GM19324 (cell line): ENCODE data around the gene SMIM8.
"Not testable (repeated sequence)": the region's sequence is repeated elsewhere in the genome, so short reads cannot be mapped to it uniquely, and the experiment has no call there.

Experiments
- ATAC-seq: cut with Tn5 transposase; IDR thresholded peaks from one replicate; pipeline ENCODE4 v1.9.1; 2021; ENCODE audit warnings: mild to moderate bottlenecking, moderate library complexity; ENCODE audit not compliant: unreplicated experiment, low FRiP score

The SMIM8 gene, protein sequence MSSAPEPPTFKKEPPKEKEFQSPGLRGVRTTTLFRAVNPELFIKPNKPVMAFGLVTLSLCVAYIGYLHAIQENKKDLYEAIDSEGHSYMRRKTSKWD

GRCh38 chr6:87322304-87323212 lies at the start of gene SMIM8:
Gene SMIM8 (plus strand): TSS chr6:87322588. CDS start chr6:87337032, 14,444 bp downstream.
- peak; percentile 100 for ATAC-seq

DNA sequence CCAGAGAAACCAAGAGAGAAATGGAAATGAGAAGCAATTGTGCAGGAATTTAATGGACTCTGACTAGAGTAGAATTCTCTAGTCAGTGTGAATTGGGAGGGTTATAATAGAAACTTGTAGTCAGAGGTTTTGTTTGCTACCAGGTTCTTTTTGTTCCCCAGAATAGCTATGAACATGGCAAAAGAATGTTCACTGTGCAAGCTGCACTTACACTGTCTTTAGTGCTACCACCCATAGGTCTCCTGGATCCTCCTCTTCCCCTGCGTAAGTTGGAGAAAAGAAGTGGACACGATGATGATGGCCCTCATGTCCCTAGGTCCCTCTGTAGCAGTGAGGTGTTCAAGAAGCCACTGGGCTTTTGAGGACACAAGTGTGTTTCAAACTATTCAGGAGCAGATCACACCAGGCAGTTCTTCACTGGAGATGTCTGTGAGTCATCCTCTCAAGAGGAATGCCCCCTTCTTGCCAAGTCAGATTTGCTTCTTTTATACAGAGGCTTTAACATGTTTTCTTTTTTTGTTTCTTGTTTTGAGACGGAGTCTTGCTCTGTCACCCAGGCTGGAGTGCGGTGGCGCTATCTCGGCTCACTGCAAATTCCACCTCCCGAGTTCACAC lies 47.6 kb upstream of the SMIM8 start:
- ATAC-seq: no peak

DNA sequence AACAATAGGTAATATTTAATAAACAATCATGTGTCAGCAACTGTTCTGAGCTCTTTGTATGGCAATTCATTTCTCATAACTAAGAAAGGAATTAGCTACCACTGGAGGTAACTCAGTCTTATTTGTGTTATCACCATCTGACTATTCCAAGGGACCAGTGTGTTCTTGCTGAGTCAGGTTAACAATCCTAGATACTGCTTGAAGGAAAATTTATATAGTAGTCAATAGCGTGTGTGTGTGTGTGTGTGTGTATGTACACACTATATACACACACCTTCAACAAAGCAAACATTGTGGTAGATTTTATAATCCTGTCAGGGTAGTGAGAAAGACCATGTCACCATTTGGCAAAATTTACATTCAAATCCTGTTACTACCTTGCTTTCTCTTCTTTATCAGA lies 45.8 kb upstream of the SMIM8 start:
- no peak for ATAC-seq

DNA sequence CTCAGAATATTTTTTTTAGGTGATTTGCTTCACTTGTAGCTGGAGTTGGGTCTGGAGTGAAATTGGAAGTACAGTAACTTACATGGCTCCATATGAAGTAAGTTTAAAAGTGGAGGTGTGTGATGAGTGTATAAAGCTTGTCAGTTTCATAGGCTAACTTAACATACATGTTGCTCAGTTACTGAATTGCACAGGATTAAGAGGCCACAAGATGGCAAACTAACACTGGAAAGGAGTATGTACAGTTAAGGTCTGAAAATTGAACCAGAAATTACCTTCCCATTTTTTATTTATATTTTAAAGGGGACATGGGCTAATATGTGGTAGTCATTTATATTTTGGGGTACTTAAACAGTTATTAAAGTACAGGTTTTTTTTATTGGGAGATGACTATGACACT lies 45.3 kb upstream of the SMIM8 start:
- no peak for ATAC-seq

GRCh38 chr6:87279196-87279595 lies 43.2 kb upstream of the SMIM8 start:
- no peak for ATAC-seq

- no peak for ATAC-seq
Measured at GRCh38 chr6:87281426-87281825, 41.0 kb upstream of the SMIM8 start.

- ATAC-seq: no peak
Measured at GRCh38 chr6:87282743-87283142, 39.6 kb upstream of the SMIM8 start.

GRCh38 chr6:87283461-87283860 lies 38.9 kb upstream of the SMIM8 start:
- ATAC-seq: no peak

DNA sequence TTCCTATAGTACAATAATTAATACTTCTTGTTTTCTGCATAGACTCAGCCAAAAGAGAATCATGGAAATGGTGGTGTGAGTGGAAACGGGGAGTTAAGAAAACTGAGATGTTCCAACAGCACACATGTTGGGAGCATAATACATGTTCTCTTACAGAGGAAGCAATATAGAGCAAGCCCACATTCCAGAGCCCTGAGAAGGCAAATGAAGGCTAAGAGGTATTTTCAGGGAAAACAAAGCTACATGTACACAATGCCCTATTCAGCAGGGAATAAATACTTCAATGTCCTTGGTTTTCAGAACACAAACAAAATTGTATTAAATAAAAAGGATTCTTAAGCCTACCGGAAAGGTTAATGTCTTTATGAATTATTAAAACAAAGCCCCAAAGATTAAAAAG lies 35.1 kb upstream of the SMIM8 start:
- no peak for ATAC-seq

GRCh38 chr6:87289571-87289970 lies 32.8 kb upstream of the SMIM8 start:
- ATAC-seq: no peak

GRCh38 chr6:87291883-87292282 lies 30.5 kb upstream of the SMIM8 start:
- ATAC-seq: no peak

- no peak for ATAC-seq
Measured at GRCh38 chr6:87293526-87293925, 28.9 kb upstream of the SMIM8 start.

DNA sequence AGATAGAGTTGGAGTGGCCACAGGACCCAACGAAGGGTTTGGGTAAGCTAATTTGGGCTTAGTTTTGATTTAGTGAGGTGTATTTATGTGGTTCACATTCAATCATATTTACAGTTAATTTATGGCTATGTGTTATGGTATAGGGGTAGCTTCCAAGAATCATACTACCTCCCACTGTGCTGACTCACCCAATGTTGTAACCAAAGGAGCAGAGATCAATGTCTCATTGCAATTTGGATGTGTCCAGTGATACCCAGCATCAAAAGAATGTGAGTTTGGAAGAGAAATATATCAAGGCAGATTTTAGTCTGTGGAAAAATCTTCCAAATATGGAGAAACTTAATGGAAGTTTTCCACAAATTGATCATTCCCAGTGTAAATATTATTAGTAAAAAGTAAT lies 25.3 kb upstream of the SMIM8 start:
- no peak for ATAC-seq

DNA sequence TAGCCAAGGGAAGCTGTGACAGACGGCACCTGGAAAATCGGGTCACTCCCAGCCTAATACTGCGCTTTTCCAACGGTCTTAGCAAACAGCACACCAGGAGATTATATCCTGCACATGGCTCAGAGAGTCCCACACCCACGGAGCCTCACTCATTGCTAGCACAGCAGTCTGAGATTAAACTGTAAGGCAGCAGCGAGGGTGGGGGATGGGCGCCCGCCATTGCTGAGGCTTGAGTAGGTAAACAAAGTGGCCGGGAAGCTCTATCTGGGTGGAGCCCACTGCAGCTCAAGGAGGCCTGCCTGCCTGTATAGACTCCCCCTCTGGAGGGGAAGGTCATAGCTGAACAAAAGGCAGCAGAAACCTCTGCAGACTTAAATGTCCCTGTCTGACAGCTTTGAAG lies 21.1 kb upstream of the SMIM8 start:
- not testable (repeated sequence) for ATAC-seq

DNA sequence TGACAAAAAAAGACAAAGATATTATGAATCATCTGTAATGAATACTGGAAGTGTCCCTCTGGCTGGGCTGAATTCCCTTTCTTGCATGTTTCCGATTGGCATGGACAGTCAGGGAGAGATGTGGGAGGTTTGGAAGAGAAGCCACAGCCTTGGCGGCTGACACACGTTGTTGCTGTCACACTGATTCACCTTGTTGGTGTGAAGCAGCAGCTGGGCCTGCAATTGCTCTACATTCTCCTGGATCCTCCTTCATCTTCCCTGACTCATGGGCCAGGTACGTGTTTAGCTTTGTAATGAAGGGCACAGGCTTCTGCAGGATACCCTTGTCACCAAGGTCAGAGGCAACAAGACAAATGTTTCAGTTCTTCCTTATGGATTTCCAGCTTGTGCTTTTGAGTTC lies 13.4 kb upstream of the SMIM8 start:
- ATAC-seq: no peak

DNA sequence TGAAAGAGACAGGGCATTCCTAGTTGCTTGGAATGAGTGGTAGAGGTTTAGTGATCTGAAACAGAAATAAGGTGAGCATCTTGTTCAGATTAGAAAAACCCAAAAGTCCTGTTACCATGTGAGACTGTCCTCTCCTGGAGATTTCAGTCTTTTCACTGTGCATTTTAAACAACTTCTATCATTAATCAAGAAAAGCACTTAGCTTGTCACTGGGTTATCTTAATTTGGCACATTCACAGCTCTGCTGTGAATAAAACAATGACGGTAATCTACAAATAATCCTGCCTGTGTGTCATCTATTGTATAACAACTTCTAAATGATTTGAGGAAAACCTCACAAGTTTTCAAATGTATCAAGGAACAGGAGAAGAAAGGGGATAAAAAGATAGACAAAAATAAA lies 9.5 kb upstream of the SMIM8 start:
- no peak for ATAC-seq

GRCh38 chr6:87315071-87315470 lies 7.3 kb upstream of the SMIM8 start:
- no peak for ATAC-seq

- no peak for ATAC-seq
Measured at GRCh38 chr6:87319271-87319987, 3.0 kb upstream of the SMIM8 start.

- not testable (repeated sequence) for ATAC-seq
Measured at GRCh38 chr6:87323880-87324279, 1.5 kb downstream of the SMIM8 start.

DNA sequence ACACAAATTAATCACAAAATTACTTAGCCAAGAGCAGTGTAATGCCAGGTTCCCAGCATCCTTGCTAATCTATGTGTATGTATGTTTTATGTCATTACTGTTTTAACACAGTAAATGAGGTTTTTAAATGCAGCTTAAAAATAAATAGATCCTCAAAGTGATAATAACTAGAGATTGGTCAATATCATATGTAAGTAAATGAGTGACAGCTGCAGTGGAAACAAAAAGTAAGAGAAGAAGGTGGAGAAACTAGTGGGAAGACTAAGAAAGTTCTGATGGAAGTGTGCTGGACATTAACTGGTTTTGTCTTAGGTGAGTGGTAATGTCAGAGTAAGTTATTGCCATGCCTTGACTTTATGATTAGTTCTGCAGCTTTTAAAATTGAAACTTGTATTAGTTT lies 8.6 kb downstream of the SMIM8 start:
- no peak for ATAC-seq

DNA sequence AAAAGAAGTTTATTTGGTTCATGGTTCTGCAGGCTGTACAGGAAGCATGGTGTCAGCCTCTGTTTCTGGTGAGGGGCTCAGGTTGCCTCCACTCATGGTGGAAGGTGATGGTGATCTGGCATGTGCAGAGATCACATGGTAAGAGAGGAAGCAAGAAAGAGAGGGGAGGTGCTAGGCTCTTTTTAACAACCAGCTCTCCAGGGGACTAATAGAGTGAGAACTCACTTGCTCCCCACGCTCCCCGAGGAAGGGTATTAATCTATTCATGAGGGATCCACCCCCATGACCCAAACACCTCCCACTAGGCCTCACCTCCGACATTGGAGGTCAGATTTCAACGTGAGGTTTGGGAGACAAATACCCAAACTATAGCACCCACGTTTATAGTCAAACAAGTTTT lies 10.6 kb downstream of the SMIM8 start:
- no peak for ATAC-seq
